ENCODE data around the gene C4orf50.

GRCh38 chr4:5940470-5941203 is 77.6 kb downstream of the C4orf50 start:
- no peak for TF ChIP-seq CTCF (IDR thresholded peaks at IDR 0.05)
- no peak for TF ChIP-seq POLR2A (IDR thresholded peaks at IDR 0.05)
- TF ChIP-seq EP300 (IDR thresholded peaks at IDR 0.05) = no peak

Measured in tibial nerve (tissue), 4 donors.